SK-N-SH (cell line): ENCODE measurements around the gene FUS.
"Not testable (repeated sequence)": the region's sequence is repeated elsewhere in the genome, so short reads cannot be mapped to it uniquely, and the experiment has no call there.

Source experiments
- CHD2 ChIP-seq: fragments of 150-350 bp; IDR thresholded peaks from 2 replicates; pipeline ENCODE4 v1.6.1; 2018; ENCODE audit warnings: low read length; ENCODE audit not compliant: partially characterized antibody
- CTCF ChIP-seq: fragments of 200-600 bp; sonication (generic); IDR thresholded peaks from 2 replicates; pipeline ENCODE4 v1.6.1; 2017; ENCODE audit warnings: antibody characterized with exemption, mild to moderate bottlenecking, moderate library complexity
- EZH2phosphoT487 ChIP-seq: fragments of 200-600 bp; sonication (generic); IDR thresholded peaks from 2 replicates; pipeline ENCODE4 v1.6.1; 2017; ENCODE audit warnings: low read depth, mixed run types, mild to moderate bottlenecking, antibody characterized with exemption, moderate library complexity, borderline replicate concordance
- GATA2 ChIP-seq: sonication (generic); formaldehyde crosslinking; IDR thresholded peaks from 2 replicates; pipeline ENCODE4 v1.5.0; 2020; ENCODE audit warnings: mild to moderate bottlenecking, missing genetic modification reagents
- NFIC ChIP-seq: IDR thresholded peaks from 2 replicates; pipeline ENCODE4 v1.4.0; 2012; ENCODE audit warnings: borderline replicate concordance
- PBX3 ChIP-seq: IDR thresholded peaks from 2 replicates; pipeline ENCODE4; 2012
- POLR2AphosphoS5 ChIP-seq: IDR thresholded peaks from 2 replicates; pipeline ENCODE4 v1.6.1; 2012; ENCODE audit warnings: low read depth, low read length
- REST ChIP-seq: IDR thresholded peaks from 2 replicates; pipeline ENCODE4 v1.6.1; 2012; ENCODE audit warnings: mild to moderate bottlenecking, low read depth, low read length, moderate library complexity
- RFX5 ChIP-seq: IDR thresholded peaks from 2 replicates; pipeline ENCODE4 v1.6.1; 2012; ENCODE audit warnings: mild to moderate bottlenecking, improper control_type of control experiment, low read length
- RXRA ChIP-seq: IDR thresholded peaks from 2 replicates; pipeline ENCODE4 v1.4.0; 2012; ENCODE audit warnings: low read depth, mild to moderate bottlenecking, borderline replicate concordance
- SMC3 ChIP-seq: IDR thresholded peaks from 2 replicates; pipeline ENCODE4 v1.6.1; 2012; ENCODE audit warnings: low read depth, low read length, improper control_type of control experiment
- TAF1 ChIP-seq: IDR thresholded peaks from 2 replicates; pipeline ENCODE4 v1.6.1; 2012; ENCODE audit warnings: low read depth, mild to moderate bottlenecking, low read length, moderate library complexity, borderline replicate concordance
- USF2 ChIP-seq: fragments of 150-350 bp; IDR thresholded peaks from 2 replicates; pipeline ENCODE4 v1.6.1; 2017; ENCODE audit warnings: antibody characterized with exemption, low read length, low read depth, borderline replicate concordance
- ZBTB33 ChIP-seq: IDR thresholded peaks from 2 replicates; pipeline ENCODE4 v1.4.0; 2012; ENCODE audit warnings: low read depth, borderline replicate concordance

- TF ChIP-seq REST, CTCF, PBX3, TAF1, CHD2, EZH2phosphoT487, RXRA, SMC3, NFIC, RFX5, GATA2, USF2, POLR2AphosphoS5, ZBTB33: not testable (repeated sequence)
These were observed 15.9 kb downstream of the FUS start for GRCh38 chr16:31195861-31196260.
